HEK293 (cell line): Measurements from ENCODE around the gene MSRB2.
A peak's percentile ranks its signal among the peaks of the same experiment; 100 is the strongest.

Source experiments
- CTCF ChIA-PET: fragments of 350-600 bp; formaldehyde crosslinking; extraction: SDS; loops from one replicate; lab custom pipeline; 2021; ENCODE audit warnings: antibody characterized with exemption; lab: Yijun Ruan, JAX
- POLR2A ChIA-PET: fragments of 300-600 bp; formaldehyde crosslinking; extraction: SDS; loops from one replicate; lab custom pipeline; 2020; ENCODE audit warnings: antibody characterized with exemption, inconsistent platforms; lab: Yijun Ruan, JAX
- H3K27ac ChIP-seq: fragments of 200-500 bp; sonication (Bioruptor generic); 2 replicates; pipeline ENCODE4 v1.5.1; 2014; ENCODE audit warnings: low read depth, low read length, control low read depth, inconsistent platforms; ENCODE audit errors: extremely low read depth
- H3K36me3 ChIP-seq, 2 experiments: fragments of 200-500 bp in 1 of 2; sonication (Bioruptor generic) in 1 of 2; 1 replicate in 1 of 2; 2 replicates in 1 of 2; pipeline ENCODE4 v1.5.1; 2014 to 2017; ENCODE audit warnings: inconsistent platforms in 2 of 2, low read length in 2 of 2; ENCODE audit not compliant: control insufficient read depth in 2 of 2, insufficient read depth in 1 of 2
- H3K4me1 ChIP-seq: fragments of 200-500 bp; sonication (Bioruptor generic); 2 replicates; pipeline ENCODE4 v1.5.1; 2014; ENCODE audit warnings: mild to moderate bottlenecking, low read length, inconsistent platforms; ENCODE audit not compliant: control insufficient read depth, insufficient read depth
- H3K4me3 ChIP-seq: 2 replicates; pipeline ENCODE4 v1.5.1; 2011; ENCODE audit warnings: low read depth, mild to moderate bottlenecking, control low read depth, low read length, moderate library complexity
- H3K9me3 ChIP-seq: fragments of 200-500 bp; sonication (Bioruptor generic); 2 replicates; pipeline ENCODE4 v1.5.1; 2014; ENCODE audit warnings: low read depth, low read length, inconsistent platforms; ENCODE audit not compliant: control insufficient read depth, insufficient read depth
- GLIS2 ChIP-seq: fragments of 450-650 bp; formaldehyde crosslinking; IDR thresholded peaks from 2 replicates; pipeline ENCODE4 v1.5.1; 2016; ENCODE audit warnings: missing biosample characterization, missing genetic modification characterization
- HIC1 ChIP-seq: fragments of 450-650 bp; formaldehyde crosslinking; IDR thresholded peaks from 2 replicates; pipeline ENCODE4 v1.5.1; 2016; ENCODE audit warnings: missing biosample characterization, missing genetic modification characterization
- KLF10 ChIP-seq: fragments of 450-650 bp; IDR thresholded peaks from 2 replicates; pipeline ENCODE4 v1.5.1; 2018; ENCODE audit warnings: missing biosample characterization, mild to moderate bottlenecking, missing genetic modification characterization
- OSR2 ChIP-seq: fragments of 450-650 bp; formaldehyde crosslinking; IDR thresholded peaks from 2 replicates; pipeline ENCODE4 v1.5.1; 2016; ENCODE audit warnings: missing biosample characterization, missing genetic modification characterization
- OVOL3 ChIP-seq: fragments of 450-650 bp; formaldehyde crosslinking; IDR thresholded peaks from 2 replicates; pipeline ENCODE4 v1.5.1; 2016; ENCODE audit warnings: missing biosample characterization, missing genetic modification characterization
- SCRT1 ChIP-seq: fragments of 450-650 bp; formaldehyde crosslinking; IDR thresholded peaks from 2 replicates; pipeline ENCODE4 v1.5.1; 2016; ENCODE audit warnings: missing biosample characterization, missing genetic modification characterization, borderline replicate concordance
- SETDB1 ChIP-seq: IDR thresholded peaks from one replicate; pipeline ENCODE4 v1.6.1; 2017; ENCODE audit warnings: mild to moderate bottlenecking, low read length, moderate library complexity, mixed read lengths; ENCODE audit not compliant: insufficient read length
- SP3 ChIP-seq: fragments of 450-650 bp; formaldehyde crosslinking; IDR thresholded peaks from 2 replicates; pipeline ENCODE4 v1.5.1; 2016; ENCODE audit warnings: missing biosample characterization, missing genetic modification characterization
- TRIM28 ChIP-seq: IDR thresholded peaks from 2 replicates; pipeline ENCODE4 v1.6.1; 2011; ENCODE audit warnings: low read length, control low read depth, borderline replicate concordance
- WT1 ChIP-seq: fragments of 450-650 bp; formaldehyde crosslinking; IDR thresholded peaks from 2 replicates; pipeline ENCODE4 v1.5.1; 2016; ENCODE audit warnings: missing biosample characterization, missing genetic modification characterization
- ZBTB20 ChIP-seq: fragments of 450-650 bp; formaldehyde crosslinking; IDR thresholded peaks from 2 replicates; pipeline ENCODE4 v1.5.1; 2016; ENCODE audit warnings: missing biosample characterization, missing genetic modification characterization
- ZBTB49 ChIP-seq: fragments of 450-650 bp; formaldehyde crosslinking; IDR thresholded peaks from 2 replicates; pipeline ENCODE4 v1.5.1; 2016; ENCODE audit warnings: missing biosample characterization, missing genetic modification characterization, low read depth
- ZEB2 ChIP-seq: fragments of 450-650 bp; formaldehyde crosslinking; IDR thresholded peaks from 2 replicates; pipeline ENCODE4 v1.5.1; 2016; ENCODE audit warnings: missing biosample characterization, missing genetic modification characterization
- ZNF140 ChIP-seq: fragments of 450-650 bp; formaldehyde crosslinking; IDR thresholded peaks from 2 replicates; pipeline ENCODE4 v1.5.1; 2016; ENCODE audit warnings: missing biosample characterization, missing genetic modification characterization
- ZNF174 ChIP-seq: fragments of 450-650 bp; formaldehyde crosslinking; IDR thresholded peaks from 2 replicates; pipeline ENCODE4 v1.5.0; 2017; ENCODE audit warnings: missing biosample characterization, mild to moderate bottlenecking, missing genetic modification characterization
- ZNF184 ChIP-seq: fragments of 450-650 bp; IDR thresholded peaks from 2 replicates; pipeline ENCODE4 v1.5.1; 2018; ENCODE audit warnings: missing biosample characterization, mild to moderate bottlenecking, missing genetic modification characterization
- ZNF2 ChIP-seq: fragments of 450-650 bp; formaldehyde crosslinking; IDR thresholded peaks from 2 replicates; pipeline ENCODE4 v1.5.1; 2016; ENCODE audit warnings: missing biosample characterization, missing genetic modification characterization
- ZNF280D ChIP-seq: fragments of 450-650 bp; formaldehyde crosslinking; IDR thresholded peaks from 2 replicates; pipeline ENCODE4 v1.5.1; 2016; ENCODE audit warnings: missing biosample characterization, missing genetic modification characterization
- ZNF292 ChIP-seq: fragments of 450-650 bp; formaldehyde crosslinking; IDR thresholded peaks from 2 replicates; pipeline ENCODE4 v1.5.1; 2016; ENCODE audit warnings: low read depth, missing biosample characterization, missing genetic modification characterization, borderline replicate concordance
- ZNF341 ChIP-seq: fragments of 450-650 bp; formaldehyde crosslinking; IDR thresholded peaks from 2 replicates; pipeline ENCODE4; 2016; ENCODE audit warnings: low read depth, missing biosample characterization, missing genetic modification characterization
- ZNF394 ChIP-seq: fragments of 450-650 bp; formaldehyde crosslinking; IDR thresholded peaks from 2 replicates; pipeline ENCODE4 v1.5.1; 2016; ENCODE audit warnings: missing biosample characterization, missing genetic modification characterization, mild to moderate bottlenecking, moderate library complexity, borderline replicate concordance
- ZNF423 ChIP-seq: fragments of 450-650 bp; formaldehyde crosslinking; IDR thresholded peaks from 2 replicates; pipeline ENCODE4 v1.5.1; 2016; ENCODE audit warnings: missing biosample characterization, missing genetic modification characterization
- ZNF473 ChIP-seq: fragments of 450-650 bp; formaldehyde crosslinking; IDR thresholded peaks from 2 replicates; pipeline ENCODE4 v1.5.1; 2017; ENCODE audit warnings: missing biosample characterization, missing genetic modification characterization
- ZNF529 ChIP-seq: fragments of 450-650 bp; formaldehyde crosslinking; IDR thresholded peaks from 2 replicates; pipeline ENCODE4 v1.5.1; 2017; ENCODE audit warnings: missing genetic modification characterization, missing biosample characterization; ENCODE audit not compliant: insufficient replicate concordance
- ZNF549 ChIP-seq: fragments of 450-650 bp; IDR thresholded peaks from 2 replicates; pipeline ENCODE4 v1.5.1; 2018; ENCODE audit warnings: missing biosample characterization, missing genetic modification characterization, mild to moderate bottlenecking, inconsistent platforms, moderate library complexity
- ZNF621 ChIP-seq: fragments of 450-650 bp; formaldehyde crosslinking; IDR thresholded peaks from 2 replicates; pipeline ENCODE4 v1.5.1; 2017; ENCODE audit warnings: missing biosample characterization, missing genetic modification characterization
- ZNF664 ChIP-seq: fragments of 450-650 bp; formaldehyde crosslinking; IDR thresholded peaks from 2 replicates; pipeline ENCODE4 v1.5.1; 2016; ENCODE audit warnings: missing biosample characterization, missing genetic modification characterization
- ZNF747 ChIP-seq: fragments of 450-650 bp; formaldehyde crosslinking; IDR thresholded peaks from 2 replicates; pipeline ENCODE4 v1.5.1; 2016; ENCODE audit warnings: missing biosample characterization, missing genetic modification characterization
- ZNF768 ChIP-seq: fragments of 450-650 bp; formaldehyde crosslinking; IDR thresholded peaks from 2 replicates; pipeline ENCODE4 v1.5.1; 2018; ENCODE audit warnings: missing biosample characterization, mild to moderate bottlenecking, missing genetic modification characterization
- ZNF791 ChIP-seq: fragments of 450-650 bp; formaldehyde crosslinking; IDR thresholded peaks from 2 replicates; pipeline ENCODE4 v1.5.1; 2016; ENCODE audit warnings: missing biosample characterization, missing genetic modification characterization
- ZNF830 ChIP-seq: fragments of 450-650 bp; IDR thresholded peaks from 2 replicates; pipeline ENCODE4 v1.5.0; 2018; ENCODE audit warnings: missing biosample characterization, missing genetic modification characterization, low read depth, mild to moderate bottlenecking, moderate library complexity
- ZXDB ChIP-seq: fragments of 450-650 bp; formaldehyde crosslinking; IDR thresholded peaks from 2 replicates; pipeline ENCODE4 v1.5.1; 2016; ENCODE audit warnings: missing biosample characterization, missing genetic modification characterization

The MSRB2 gene

DNA sequence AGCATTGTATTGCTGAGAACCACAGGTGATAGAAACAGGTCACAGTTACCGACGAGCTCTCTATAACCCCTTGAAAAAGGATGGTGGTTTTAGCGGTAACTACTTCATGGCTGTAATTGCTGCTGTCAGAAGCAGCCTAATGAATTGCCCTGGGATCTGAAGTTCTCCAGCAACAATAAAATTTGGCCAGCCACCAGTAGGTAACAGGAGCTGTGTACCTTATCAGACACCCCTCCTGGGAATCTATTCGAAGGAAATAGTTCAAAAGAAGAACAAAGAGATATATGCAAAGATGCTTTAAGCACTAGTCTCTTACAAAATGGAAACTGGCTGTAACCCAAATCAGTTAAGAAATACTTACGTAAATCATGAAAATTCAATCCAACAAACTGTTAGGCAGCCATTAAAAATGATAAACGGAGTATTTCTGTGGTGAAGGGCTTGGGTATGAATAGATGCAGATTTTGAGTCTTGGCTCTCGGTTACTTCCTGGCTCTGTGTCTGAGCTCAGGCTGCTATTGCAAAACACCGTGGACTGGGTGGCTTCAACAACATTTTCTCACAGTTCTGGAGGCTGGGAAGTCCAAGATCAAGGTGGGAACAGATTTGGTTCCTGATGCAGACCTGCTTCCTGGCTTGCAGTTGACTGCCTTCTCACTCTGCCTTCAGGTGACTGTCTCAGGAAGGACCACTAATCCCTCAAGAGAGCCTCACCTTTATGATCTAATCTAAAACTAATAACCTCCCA, 1.6 kb downstream of the MSRB2 start:
- H3K9me3 ChIP-seq = no peaks in the 10 kb centered on the region
- H3K4me1 ChIP-seq = no peaks in the 10 kb centered on the region
- peak overlapping the region; percentile 88 for H3K27ac ChIP-seq
- no peaks in the 10 kb centered on the region for H3K36me3 ChIP-seq
- POLR2A ChIA-PET = no interaction called here
- H3K4me3 ChIP-seq = no peak overlapping the region
- CTCF ChIA-PET = interaction anchor here (0.5 to 0.6 kb wide), 2 partner anchors 61 to 1120 kb away, joined by 3 to 6 read pairs; no protein-coding TSS in a partner anchor
- TF ChIP-seq ZNF140 (tag by site-specific recombination) (no peak), ZNF529 (tag by site-specific recombination) (no peak), ZNF394 (tag by site-specific recombination) (peak; percentile 24; the same call in 1 of the 2 replicates), GLIS2 (tag by site-specific recombination) (no peak), OSR2 (peak; percentile 96), ZNF280D (no peak), ZNF473 (no peak), ZXDB (tag by site-specific recombination) (peak; percentile 76), ZNF621 (tag by site-specific recombination) (no peak), HIC1 (tag by site-specific recombination) (no peak), ZNF292 (tag by site-specific recombination) (no peak), SETDB1 (peak; percentile 88), ZBTB20 (0 out of 2 replicates have a peak, but pooled peaks have one; percentile 17), ZNF791 (tag by site-specific recombination) (no peak), OVOL3 (tag by site-specific recombination) (0 out of 2 replicates have a peak, but pooled peaks have one; percentile 44), ZEB2 (peak; percentile 30; the same call in 1 of the 2 replicates), ZNF423 (tag by site-specific recombination) (no peak), ZNF341 (tag by site-specific recombination) (peak; percentile 17; the same call in 1 of the 2 replicates), ZNF184 (tag by site-specific recombination) (0 out of 2 replicates have a peak, but pooled peaks have one; percentile 43), SP3 (tag by site-specific recombination) (0 out of 2 replicates have a peak, but pooled peaks have one; percentile 6), ZNF747 (tag by site-specific recombination) (no peak), ZBTB49 (no peak), ZNF664 (tag by site-specific recombination) (no peak), ZNF549 (peak; percentile 43; the same call in 1 of the 2 replicates), TRIM28 (peak; percentile 55; the same call in 1 of the 2 replicates), SCRT1 (peak; percentile 58; the same call in 1 of the 2 replicates), WT1 (tag by site-specific recombination) (peak; percentile 90), ZNF2 (tag by site-specific recombination) (peak; percentile 38; the same call in 1 of the 2 replicates), ZNF174 (tag by site-specific recombination) (no peak), ZNF768 (tag by site-specific recombination) (no peak), ZNF830 (tag by site-specific recombination) (no peak), KLF10 (no peak)
